ENCODE data around the gene HRK. TPM values are rescaled to one million over a fixed set of nuclear protein-coding genes. Genes with fewer than 3 reads are reported as not detected.

The HRK gene
- total and polyA plus RNA-seq, 2 of the 8 experiments (the other 6 are each of a cell fraction or from before 2014, with no cell fraction given) = 1.6 to 2.7 TPM

GRCh38 chr12:116906285-116906684, 25.0 kb upstream of the HRK start:
- Histone ChIP-seq H3K9ac (replicated peaks in 1 of 4; ENCODE audit: extremely low read depth in 1 of 4, low read depth in 3 of 4, low read length in 3 of 4) (no peak overlapping the region), H2BK5ac (ENCODE audit: low read depth, low read length) (no peak overlapping the region), H4K5ac (ENCODE audit: insufficient read length, low read depth, low read length) (no peak overlapping the region), H2AK5ac (ENCODE audit: low read depth, low read length) (no peak overlapping the region), H2AFZ (ENCODE audit: low read length) (no peak overlapping the region), H3K36me3 (ENCODE audit: control insufficient read depth in 2 of 4, insufficient read depth in 4 of 4, low read length in 3 of 4) (no peaks in the 10 kb centered on the region), H3K79me2 (ENCODE audit: control insufficient read depth in 1 of 2, insufficient read depth in 2 of 2, low read length in 2 of 2) (peaks cover 0 to 4% of the 10 kb centered on the region in 2 experiments; a peak in 1 of 4 replicates), H3K18ac (ENCODE audit: extremely low read depth, low read length) (no peak overlapping the region), H3K4me1 (replicated peaks in 1 of 4; ENCODE audit: control insufficient read depth in 3 of 4, insufficient read depth in 4 of 4, low read length in 3 of 4) (no peaks in the 10 kb centered on the region; a peak in 1 of 7 replicates), H3K23ac (ENCODE audit: insufficient read length) (no peak overlapping the region), H3K4me3 (ENCODE audit: extremely low read depth in 1 of 4, insufficient read depth in 2 of 4, low read depth in 3 of 4, low read length in 4 of 4) (no peak overlapping the region), H2BK15ac (ENCODE audit: low read length) (no peak overlapping the region), H3K56ac (replicated peaks; ENCODE audit: insufficient read length, low read depth, low read length) (no peak overlapping the region), H3K4ac (replicated peaks; ENCODE audit: insufficient read length, low read depth, low read length) (no peak overlapping the region), H4K91ac (replicated peaks; ENCODE audit: insufficient read length, low read length) (no peak overlapping the region), H3K23me2 (ENCODE audit: low read depth, low read length) (no peaks in the 10 kb centered on the region), H3K14ac (ENCODE audit: insufficient read length) (no peak overlapping the region), H2BK12ac (ENCODE audit: low read depth, low read length) (no peak overlapping the region), H3K27me3 (replicated peaks in 1 of 4; ENCODE audit: control insufficient read depth in 3 of 4, extremely low read depth in 1 of 4, insufficient read depth in 3 of 4, low read length in 3 of 4) (no peaks in the 10 kb centered on the region), H3K27ac (ENCODE audit: low read depth, low read length) (no peak overlapping the region), H2BK120ac (replicated peaks; ENCODE audit: low read depth, low read length) (no peak overlapping the region), H4K8ac (ENCODE audit: extremely low read depth, insufficient read depth, low read length) (no peak overlapping the region), H2BK20ac (ENCODE audit: low read length) (0 out of 2 replicates have a peak overlapping the region, but pooled peaks have one; percentile 61), H3K9me3 (ENCODE audit: insufficient read depth in 2 of 2, low read depth in 1 of 2, low read length in 1 of 2) (no peaks in the 10 kb centered on the region), H3K79me1 (ENCODE audit: low read depth, low read length) (no peaks in the 10 kb centered on the region), H4K20me1 (replicated peaks in 1 of 2; ENCODE audit: control insufficient read depth in 1 of 2, insufficient read depth in 2 of 2, low read length in 2 of 2) (no peaks in the 10 kb centered on the region), H3K4me2 (ENCODE audit: insufficient read depth in 1 of 2, low read depth in 2 of 2, low read length in 2 of 2) (no peak overlapping the region)
- ChIA-PET POLR2A (ENCODE audit: partially characterized antibody) (interaction anchor here (0.7 to 0.9 kb wide), 2 partner anchors 14 to 28 kb away, joined by 3 to 4 read pairs; no protein-coding TSS in a partner anchor), CTCF (ENCODE audit: partially characterized antibody) (interaction anchor here (1.3 to 2.8 kb wide), 2 partner anchors 8 to 21 kb away, joined by 3 to 10 read pairs; no protein-coding TSS in a partner anchor)
- TF ChIP-seq ASH2L (IDR thresholded peaks at IDR 0.05; ENCODE audit: low read length) (no peak), EZH2 (IDR thresholded peaks at IDR 0.05; ENCODE audit: low read depth, low read length, severe bottlenecking) (no peak), CREB1 (IDR thresholded peaks at IDR 0.05) (no peak)
- FAIRE-seq = no peak
- 88% methylated on average over 4 of the region's 4 CpGs; no CpG with 5 or more reads in 1 of the 2 experiments for WGBS, 2 experiments (ENCODE audit: extremely low coverage in 1 of 2, insufficient coverage in 1 of 2, insufficient read length in 1 of 2, insufficient replicate concordance in 2 of 2, low coverage in 1 of 2, low lambda C conversion rate in 2 of 2, missing lambda C conversion rate in 1 of 2)
- DNase-seq (ENCODE audit: low read depth in 1 of 2, low spot score in 2 of 2) = no peak
